HG02623 (cell line): ENCODE results near the gene ALDH18A1.
"Not testable (repeated sequence)": the region's sequence is repeated elsewhere in the genome, so short reads cannot be mapped to it uniquely, and the experiment has no call there.

ENCODE experiments used
- ATAC-seq: cut with Tn5 transposase; IDR thresholded peaks from one replicate; pipeline ENCODE4 v1.9.1; 2021; ENCODE audit warnings: moderate library complexity; ENCODE audit not compliant: unreplicated experiment

The ALDH18A1 gene

GRCh38 chr10:95651346-95652060, 5.0 kb downstream of the ALDH18A1 start:
- ATAC-seq = no peak

DNA sequence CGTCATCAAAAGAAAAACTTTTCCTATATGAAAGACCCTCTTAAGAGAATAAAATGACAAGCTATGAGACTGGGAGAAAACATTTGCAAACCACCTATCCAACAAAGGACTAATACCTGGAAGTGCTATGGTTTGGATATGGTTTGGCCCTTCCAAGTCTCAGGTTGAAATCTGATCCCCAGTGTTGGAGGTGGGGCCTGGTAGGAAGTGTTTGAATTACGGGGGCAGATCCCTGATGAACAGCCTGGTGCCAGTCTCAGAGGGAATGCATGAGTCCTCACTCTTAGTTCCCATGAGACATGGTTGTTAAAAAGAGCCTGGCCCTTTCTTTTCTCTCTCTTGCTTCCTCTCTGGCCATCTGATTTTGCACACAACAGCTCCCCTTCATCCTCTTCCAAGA, 6.3 kb downstream of the ALDH18A1 start:
- ATAC-seq = no peak

DNA sequence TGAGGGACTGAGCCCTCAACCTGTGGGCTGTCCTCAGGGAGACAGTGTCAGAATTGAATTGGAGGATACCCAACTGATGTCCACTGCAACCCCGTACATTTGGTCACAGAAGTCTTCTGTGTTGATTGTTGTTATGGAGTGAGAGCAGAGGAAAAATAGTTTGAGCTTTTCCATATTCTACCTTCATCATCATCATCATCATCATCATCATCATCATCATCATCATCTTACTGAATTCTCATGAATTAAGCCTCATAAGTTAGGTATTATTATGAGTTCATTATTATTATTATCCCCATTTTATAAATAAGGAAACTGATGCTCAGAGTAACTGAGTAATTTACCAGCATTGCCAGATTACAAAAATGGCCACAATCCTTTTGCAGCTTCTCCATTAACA, 8.4 kb downstream of the ALDH18A1 start:
- no peak for ATAC-seq

DNA sequence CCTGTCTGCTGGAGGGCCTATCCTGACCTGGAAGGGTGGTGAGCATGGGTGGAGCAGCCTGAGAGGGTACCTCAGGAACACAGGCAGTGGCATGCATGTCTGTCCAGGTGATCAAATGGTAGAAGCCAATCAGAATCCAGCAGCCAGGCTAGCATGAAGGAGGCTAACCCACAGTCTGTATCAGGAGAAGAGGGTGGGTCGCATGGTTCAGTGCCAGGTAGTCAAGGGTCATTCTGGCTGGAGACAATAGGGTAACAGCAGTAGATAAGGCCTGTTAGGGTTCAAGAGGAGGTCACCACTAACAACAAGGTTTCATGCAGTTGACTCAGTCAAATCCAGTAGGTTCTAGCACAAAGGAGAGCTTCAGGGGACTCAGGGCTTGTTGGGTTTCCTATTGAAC, 10.4 kb downstream of the ALDH18A1 start:
- ATAC-seq = no peak

DNA sequence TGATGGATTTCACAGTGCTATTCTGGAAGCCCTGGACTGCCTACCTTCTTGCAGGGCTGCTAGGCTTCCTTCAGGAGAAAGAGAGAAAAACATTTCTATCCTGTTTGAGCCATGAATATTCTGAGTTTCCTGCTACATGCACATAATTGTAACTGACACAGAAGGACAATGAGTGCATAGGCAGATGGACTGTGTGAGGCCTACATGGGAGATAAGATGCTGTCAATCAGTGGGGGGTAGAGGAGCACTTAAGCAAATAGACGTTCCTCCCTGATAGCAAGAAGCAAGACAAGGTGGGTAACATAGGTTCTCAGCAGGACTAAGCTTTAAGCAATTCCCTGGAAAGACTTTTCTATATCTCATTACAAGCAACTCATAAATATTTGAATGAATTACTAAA, 11.6 kb downstream of the ALDH18A1 start:
- ATAC-seq = no peak

- ATAC-seq = no peak
Measured at GRCh38 chr10:95640891-95641315, 15.6 kb downstream of the ALDH18A1 start.

DNA sequence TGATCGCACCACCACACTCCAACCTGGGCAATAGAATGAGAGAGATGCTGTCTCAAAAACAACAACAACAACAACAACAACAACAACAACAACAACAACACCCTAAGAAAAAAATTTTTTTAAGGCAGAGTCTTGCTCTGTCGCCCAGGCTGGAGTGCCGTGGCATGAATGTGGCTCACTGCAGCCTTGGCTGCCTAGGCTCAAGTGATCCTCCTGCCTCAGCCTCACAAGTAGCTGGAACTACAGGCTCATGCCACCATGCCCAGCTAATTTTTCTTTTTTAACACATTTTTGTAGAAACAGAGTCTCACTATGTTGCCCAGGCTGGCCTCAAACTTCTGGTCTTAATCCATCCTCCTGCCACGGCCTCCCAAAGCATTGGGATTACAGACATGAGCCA, 18.6 kb downstream of the ALDH18A1 start:
- ATAC-seq = no peak

GRCh38 chr10:95637140-95637539, 19.4 kb downstream of the ALDH18A1 start:
- no peak for ATAC-seq

- ATAC-seq = no peak
Measured at GRCh38 chr10:95635319-95635733, 21.2 kb downstream of the ALDH18A1 start.

DNA sequence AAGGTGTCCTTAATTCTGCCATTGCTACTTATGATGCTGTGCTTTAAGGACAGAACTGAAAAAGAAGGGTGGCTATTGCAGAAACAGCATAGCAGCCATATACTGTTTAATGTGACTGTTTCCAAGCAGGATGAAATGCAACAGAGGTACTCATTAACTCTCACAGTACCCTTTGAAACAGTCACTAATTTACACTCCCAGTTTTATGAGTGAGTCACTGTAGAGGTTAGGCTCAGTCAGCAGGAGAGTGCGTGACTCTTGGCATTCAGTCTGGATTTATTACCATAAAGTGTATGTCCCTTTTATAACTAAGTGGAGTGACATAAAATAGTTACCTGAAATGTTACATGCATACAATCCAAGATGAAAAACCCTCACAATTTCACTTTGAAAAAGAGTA, 27.7 kb downstream of the ALDH18A1 start:
- ATAC-seq = no peak

GRCh38 chr10:95626500-95626899, 30.0 kb downstream of the ALDH18A1 start:
- ATAC-seq = no peak

DNA sequence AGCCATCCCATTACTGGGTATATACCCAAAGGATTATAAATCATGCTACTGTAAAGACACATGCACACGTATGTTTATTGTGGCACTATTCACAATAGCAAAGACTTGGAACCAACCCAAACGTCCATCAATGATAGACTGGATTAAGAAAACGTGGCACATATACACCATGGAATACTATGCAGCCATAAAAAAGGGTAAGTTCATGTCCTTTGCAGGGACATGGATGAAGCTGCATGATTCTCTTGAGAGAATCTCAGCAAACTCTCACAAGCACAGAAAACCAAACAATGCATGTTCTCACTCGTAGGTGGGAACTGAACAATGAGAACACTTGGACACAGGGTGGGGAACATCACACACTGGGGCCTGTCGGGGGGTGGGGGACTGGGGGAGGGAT, 36.1 kb downstream of the ALDH18A1 start:
- ATAC-seq = not testable (repeated sequence)

- no peak for ATAC-seq
Measured at GRCh38 chr10:95618101-95618500, 38.4 kb downstream of the ALDH18A1 start.

DNA sequence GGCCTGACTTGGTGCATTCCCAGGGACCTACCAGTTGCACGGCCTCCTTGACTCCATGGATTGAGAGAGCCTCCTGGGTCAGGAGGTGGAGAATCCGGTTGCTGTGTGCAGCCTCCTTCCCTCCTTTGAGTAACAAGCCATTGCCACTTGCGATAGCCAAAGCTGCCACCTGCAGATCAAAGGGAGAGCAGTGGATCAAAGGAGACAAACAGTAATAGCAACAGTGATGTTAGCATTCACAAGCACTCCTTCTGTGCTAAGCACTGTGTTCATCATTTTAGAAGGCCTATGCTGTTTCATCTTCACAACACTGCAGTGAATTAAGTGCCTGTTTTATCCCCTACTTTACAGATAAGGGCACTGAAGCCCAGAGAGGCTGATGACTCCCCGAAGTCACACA, 40.1 kb downstream of the ALDH18A1 start:
- no peak for ATAC-seq

DNA sequence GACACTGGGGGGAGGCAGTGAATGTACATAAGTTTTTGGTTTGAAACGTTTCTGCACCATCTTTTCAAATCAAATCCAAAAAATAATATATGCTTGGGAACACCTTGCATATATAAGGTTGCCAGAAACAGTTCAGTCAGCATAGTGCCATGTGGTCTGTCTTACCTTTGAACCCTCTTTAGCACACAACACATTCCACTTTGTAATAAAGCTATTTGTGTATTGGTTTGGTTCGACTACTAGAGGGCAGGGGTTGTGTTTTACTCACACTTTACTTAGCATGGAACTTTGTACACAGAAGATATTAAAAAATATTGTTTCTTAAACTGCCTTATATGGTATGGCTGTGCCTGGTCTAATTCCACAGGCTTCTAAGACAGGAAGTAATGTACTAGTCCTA, 43.2 kb downstream of the ALDH18A1 start:
- no peak for ATAC-seq

DNA sequence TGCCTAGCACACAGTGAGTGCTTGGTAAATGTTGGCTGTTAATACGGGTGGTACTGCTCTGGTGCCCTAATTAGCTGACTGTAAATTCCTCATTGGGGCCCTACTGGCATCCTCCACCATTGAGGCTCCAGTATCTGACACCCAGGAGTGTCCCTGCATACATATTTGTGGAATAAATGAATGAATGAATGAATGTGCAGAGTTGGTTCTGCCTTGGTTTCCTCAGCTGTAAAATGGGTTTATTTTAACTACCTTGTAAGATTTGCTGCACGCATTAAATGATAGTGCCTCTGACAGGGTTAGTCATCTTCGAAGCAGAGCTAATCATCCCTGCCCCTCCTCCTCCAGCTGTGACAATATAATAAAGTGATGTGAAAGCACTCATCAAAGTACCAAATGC, 45.8 kb downstream of the ALDH18A1 start:
- no peak for ATAC-seq

GRCh38 chr10:95606922-95607321, 49.6 kb downstream of the ALDH18A1 start:
- no peak for ATAC-seq

DNA sequence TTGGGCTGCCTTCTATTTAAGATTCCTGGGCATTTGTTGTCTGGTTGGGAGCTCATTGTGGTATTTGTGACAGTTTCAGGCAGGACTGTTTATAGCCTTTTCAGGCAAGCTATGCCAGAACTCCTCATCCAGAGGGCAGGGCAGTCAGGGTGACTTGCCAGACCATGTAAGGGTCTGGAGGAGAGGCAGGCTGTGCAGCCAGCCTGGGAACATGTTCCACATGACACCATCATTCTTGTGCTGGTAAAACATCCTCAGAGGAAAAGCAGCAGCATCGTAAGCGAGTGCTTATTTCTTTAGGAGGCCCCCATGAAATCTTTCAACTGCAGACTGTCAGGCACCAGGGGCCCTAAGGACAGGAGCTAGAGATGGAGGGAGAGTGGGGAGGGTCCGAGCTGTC, 51.3 kb downstream of the ALDH18A1 start:
- no peak for ATAC-seq

DNA sequence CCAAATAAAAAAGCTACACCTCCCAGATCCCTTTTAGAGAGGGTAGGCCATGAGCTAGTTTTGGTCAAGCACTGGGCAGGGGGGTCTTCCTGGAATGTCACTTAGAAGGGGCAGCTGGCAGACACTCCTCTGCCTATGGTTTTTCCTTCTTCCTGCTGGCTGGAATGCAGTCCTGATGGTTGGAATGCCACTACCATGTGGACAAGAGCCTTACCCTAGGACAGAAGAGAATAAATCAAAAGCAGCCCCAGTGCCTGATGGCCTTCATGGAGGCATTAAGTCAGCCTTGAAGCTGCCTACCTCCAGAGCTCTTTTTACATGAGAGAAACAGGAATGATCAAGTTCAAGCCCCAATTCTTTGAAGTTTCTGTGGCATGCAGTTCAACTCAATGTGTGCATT, 51.9 kb downstream of the ALDH18A1 start:
- no peak for ATAC-seq

- no peak for ATAC-seq
Measured at GRCh38 chr10:95602382-95602781, 54.1 kb downstream of the ALDH18A1 start.

DNA sequence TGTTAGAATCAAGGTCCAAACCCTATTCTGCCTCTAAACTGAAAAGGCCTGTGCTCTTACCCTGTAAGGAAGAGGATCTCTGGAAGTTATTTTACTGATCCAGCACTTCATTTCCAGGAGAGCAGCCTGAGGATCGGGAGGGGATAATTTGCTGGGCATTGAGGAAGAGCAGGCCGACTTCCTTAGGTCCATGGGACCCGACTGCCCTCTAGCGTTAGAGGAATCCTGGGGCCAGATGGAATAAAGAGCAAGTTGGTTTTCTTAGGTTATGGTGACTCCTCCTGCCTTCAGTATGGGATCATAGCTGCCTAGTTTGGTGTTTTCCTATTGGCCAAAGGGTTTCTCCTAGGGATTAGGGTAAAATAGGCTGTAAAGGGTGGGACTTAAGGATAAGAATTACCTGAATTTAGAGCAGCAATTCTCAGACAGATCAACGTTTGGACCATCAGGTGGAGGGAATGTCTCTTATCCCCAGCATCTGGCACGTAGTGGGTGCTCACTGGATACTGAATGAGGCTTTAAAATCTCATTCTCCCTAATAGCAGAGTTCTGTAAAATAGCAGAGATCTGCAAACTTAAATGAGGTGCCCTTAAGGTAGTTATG, 55.3 kb downstream of the ALDH18A1 start:
- ATAC-seq = no peak

DNA sequence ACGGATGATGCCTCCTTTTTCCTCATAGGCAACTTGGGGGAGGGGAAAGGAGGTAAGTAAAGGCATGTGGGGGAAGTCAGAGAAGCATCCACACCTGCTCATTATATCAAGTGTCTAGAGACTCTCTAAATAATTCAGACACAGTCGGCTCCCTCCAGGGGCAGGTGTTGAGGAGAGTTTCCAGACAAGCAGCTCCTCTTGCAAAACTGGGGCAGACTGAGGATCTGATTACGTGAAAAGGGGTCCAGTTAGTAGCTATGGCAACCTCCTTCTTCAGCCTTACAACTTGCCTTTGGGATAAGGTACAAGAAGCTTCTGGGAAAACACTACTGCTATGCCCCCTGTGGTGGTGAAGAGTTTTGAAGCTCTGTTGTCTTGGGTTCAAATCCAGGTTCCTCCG, 56.4 kb downstream of the ALDH18A1 start:
- ATAC-seq = no peak

DNA sequence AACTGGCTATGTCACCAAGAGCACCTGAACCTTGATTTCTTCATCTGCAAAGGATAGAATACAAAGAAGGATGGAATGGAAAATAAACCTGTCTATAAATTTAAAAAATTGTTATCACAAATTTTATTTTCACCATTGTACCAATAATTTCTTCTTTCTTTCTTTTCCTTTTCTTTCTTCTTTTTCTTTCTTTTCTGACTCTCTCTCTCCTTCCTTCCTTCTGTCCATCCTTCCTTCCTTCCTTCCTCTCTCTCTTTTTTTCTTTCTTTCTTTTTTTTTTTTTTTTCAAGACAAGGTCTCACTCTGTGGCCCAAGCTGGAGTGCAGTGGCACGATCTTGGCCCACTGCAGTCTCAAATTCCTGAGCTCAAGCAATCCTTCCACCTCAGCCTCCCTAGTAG, 58.7 kb downstream of the ALDH18A1 start:
- no peak for ATAC-seq
